ENCODE measurements around the gene EFCAB12.
"Not testable (repeated sequence)": the region's sequence is repeated elsewhere in the genome, so short reads cannot be mapped to it uniquely, and the experiment has no call there.

The EFCAB12 gene

GRCh38 chr3:129419476-129419875 lies 9.0 kb downstream of the EFCAB12 start:
- no peak for DNase-seq (ENCODE audit: low read depth)

- DNase-seq (ENCODE audit: low read depth): no peak
Measured at GRCh38 chr3:129418041-129418973, 10.1 kb downstream of the EFCAB12 start.

- DNase-seq (ENCODE audit: low read depth): no peak
Measured at GRCh38 chr3:129417326-129417725, 11.1 kb downstream of the EFCAB12 start.

DNA sequence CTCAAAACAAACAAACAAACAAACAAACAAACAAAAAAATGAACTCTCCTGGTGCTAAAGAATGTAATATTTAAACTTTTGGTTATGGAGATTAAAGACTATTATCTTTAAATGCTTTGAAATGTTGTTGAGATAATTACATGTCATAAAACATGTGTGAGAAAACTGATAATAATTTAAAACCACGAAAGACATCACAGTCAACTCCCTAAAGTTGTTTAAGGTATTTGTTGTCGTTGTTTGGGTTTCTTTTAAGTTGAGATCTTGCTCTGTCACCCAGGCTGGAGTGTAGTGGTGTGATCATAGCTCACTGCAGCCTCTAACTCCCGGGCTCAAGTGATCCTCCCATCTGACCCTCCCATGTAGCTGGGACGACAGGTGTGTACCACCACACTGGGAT lies 12.0 kb downstream of the EFCAB12 start:
- DNase-seq (ENCODE audit: low read depth): no peak

DNA sequence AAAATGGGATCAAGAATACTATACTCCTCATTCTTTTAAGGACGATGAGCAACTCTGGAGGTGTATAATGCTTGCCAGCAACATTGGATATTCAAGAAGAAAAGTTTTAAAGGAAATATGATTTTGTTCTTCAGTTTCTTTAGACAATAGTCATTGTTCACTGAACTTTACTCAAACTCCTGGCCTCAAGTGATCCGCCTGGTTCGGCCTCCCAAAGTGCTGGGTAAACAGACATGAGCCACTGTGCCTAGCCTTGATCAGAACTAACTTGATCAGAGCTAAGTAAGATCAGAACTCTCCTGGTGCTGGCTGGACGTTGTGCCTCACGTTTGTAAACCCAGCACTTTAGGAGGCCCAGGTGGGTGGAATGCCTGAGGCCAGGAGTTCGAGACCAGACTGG lies 12.6 kb downstream of the EFCAB12 start:
- DNase-seq (ENCODE audit: low read depth): no peak

- DNase-seq (ENCODE audit: low read depth): no peak
Measured at GRCh38 chr3:129415378-129415777, 13.1 kb downstream of the EFCAB12 start.

DNA sequence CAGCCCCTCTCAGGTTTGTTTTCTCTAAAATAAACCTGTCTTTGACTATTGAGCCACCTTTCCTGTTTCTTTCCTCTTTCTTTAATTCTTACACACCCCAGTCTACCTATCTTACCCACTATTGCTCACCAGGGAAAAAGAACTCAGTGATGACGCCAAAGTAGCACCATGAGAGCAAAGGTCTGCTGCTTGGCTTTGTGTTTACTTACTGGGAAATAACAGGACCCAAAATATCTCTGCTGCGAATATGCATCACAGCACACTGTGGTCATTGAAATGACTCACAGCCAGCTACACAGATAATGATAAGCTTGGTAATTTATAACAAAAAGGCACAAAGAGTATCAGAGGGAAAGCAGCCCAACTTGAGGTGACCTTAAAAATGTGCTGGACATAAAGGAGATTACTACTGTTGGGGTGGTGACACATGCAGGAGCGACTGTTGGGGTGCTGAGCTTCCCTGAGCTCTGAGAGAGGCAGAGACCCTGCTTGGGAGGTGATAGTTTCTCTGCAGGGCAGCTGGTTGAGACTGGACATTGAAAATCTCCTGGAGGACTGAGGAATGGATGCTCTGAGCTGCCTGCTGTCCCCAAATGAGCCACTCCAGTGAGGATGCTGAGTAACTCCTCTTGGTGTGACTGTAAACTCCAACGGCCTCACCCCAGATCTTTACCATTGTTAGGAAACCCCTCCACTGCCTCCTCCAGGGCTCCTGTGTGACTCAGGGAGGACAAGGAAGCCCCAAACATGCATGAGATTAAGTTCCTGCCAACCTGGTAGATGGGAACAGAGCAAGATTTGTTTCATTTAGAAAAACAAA lies 14.5 kb downstream of the EFCAB12 start:
- DNase-seq (ENCODE audit: low read depth): no peak

GRCh38 chr3:129413238-129413637 lies 15.2 kb downstream of the EFCAB12 start:
- not testable (repeated sequence) for DNase-seq (ENCODE audit: low read depth)

DNA sequence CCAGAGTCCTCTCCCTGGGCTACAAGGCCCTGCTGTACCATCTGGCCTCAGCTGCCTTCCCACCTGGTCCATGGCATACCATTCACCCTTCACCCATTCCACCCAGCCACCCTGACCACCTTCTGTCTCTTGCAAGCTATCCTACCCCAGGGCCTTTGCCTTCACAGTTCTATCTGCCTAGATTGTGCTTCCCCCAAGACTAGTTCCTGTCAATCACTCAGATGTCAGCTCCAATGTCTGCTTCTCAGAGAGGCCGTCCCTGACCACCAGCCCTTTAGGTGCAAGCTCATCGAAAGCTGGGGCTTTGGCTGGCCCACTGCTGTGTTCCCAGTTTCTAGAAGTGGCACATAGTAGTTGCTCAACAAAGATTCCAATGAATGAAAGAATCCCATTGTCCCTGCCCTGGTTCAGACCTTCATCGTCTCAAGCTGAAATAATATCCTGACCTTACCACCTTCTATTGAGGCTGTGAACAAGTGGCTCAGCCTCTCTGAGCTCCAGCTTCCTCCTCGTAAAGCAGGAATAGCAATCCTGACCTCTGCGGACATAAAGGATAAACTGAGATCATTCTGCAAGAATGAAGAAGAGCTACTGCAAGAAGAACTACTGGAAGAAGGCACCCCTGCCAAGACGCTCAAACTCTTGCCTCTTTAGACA lies 15.8 kb downstream of the EFCAB12 start:
- no peak for DNase-seq (ENCODE audit: low read depth)

DNA sequence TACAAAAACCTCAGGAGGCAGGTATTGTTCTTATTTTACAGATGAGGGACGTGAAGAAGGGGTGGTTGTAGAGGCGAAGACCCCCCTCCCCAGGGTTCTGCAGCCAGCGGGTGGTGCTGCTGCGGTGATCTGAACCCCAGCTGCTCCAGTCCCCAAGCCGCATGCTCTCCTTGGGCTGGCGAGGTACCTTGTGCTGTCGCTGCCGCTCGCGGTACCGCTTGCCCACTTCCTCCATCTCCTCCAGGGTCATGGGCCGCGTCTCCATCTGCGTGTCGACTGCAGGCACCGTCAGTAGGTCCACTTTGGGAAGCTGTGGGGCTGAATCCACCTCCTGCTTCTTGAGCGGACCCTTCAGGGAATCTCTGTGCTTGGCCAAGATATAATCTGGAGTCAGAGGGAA lies 17.5 kb downstream of the EFCAB12 start:
- no peak for DNase-seq (ENCODE audit: low read depth)

DNA sequence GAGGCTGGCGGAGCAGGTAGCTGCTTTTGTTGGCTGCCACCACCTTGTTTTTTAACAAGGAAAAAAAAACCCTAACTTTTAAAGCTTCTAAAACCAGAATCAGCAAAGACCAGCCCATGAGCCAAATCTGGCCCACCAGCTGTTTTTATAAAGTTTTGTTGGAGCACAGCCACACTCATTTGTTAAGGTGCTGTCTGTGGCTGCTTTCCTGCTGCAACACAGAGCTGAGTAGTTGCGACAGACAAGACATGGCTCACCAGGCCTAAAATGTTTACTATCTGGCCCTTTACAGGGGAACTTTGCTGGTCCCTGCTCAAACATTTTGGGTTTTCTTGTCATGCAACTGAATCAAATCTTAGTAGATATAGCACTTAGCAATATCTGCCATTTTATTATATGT lies 18.9 kb downstream of the EFCAB12 start:
- no peak for DNase-seq (ENCODE audit: low read depth)

DNA sequence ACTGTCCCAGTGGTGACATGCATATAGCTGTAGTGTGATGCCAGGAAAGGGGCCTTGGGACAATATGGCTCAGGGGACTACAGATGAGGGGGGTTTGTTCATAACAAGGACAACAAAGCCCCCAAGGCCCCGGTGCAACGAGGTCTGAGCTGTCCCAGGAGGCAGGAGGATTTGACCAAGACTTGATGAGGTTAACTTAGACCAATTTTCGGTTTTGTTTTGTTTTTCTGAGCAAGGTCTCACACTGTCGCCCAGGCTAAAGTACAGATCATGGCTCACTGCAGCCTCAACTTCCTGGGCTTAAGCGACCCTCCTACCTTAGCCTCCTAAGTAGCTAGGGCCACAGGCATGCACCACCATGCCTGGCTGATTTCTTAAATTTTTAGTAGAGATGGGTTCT lies 23.8 kb downstream of the EFCAB12 start:
- no peak for DNase-seq (ENCODE audit: low read depth)

- DNase-seq (ENCODE audit: low read depth): no peak
Measured at GRCh38 chr3:129404130-129404529, 24.3 kb downstream of the EFCAB12 start.

DNA sequence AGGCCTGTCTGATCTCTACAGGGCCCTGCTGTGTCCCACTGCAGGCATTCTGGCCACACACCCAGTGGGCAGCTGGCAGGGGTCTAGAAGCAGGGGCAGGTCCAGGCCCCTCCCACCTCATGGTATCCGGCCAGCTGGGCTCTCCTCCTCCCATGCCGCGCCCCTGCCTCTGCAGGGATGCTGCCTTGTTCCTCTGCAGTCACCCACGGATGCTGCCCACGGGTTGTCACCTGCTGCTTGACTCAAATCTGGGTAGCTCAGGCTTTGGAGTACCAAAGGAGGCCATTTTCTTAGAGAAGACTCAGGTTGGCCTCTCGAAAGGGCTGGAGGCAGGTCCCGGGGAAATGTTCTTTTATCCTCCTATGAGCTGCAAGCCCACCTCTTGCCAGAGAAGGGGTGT lies 25.0 kb downstream of the EFCAB12 start:
- no peak for DNase-seq (ENCODE audit: low read depth)

DNA sequence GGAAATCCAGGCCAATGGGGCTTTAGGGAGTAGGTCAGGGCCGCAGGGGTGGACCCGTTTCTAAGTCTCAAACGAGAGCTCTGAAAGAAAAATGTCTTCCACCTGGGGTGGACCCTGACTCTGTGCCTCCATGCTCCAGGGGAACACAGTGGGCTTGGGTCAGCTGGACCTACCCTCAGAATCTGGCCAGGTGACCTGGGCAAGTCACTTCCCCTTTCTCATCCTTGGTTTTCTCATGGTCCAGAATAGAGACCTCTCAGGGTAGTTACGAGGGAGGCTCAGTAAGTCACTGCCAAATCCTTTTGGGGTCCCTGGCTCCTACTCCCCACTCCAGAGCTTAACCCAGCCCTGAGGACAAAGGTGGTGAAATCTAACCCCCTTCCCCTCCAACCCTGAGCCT lies 25.8 kb downstream of the EFCAB12 start:
- no peak for DNase-seq (ENCODE audit: low read depth)

DNA sequence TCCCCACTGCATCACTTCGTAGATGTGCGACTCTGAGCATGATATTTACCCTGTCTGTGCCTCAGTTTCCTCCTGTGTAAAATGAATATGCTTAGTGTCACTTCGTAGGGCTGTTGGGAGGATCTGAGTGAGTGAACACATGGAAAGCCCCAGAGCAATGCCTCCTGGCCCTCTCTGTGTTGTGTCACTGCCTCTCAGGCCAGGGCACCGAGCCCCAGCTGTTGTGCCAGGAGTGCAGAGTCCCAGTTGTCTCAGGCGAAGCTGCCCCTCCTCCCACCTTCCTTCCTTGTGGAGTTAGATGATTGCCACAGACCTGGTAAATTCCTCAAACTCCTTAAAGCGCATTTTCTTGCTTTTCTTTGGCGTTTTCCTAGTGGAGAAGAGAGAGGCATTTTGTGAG lies 26.2 kb downstream of the EFCAB12 start:
- DNase-seq (ENCODE audit: low read depth): no peak

- no peak for DNase-seq (ENCODE audit: low read depth)
Measured at GRCh38 chr3:129399895-129400357, 28.5 kb downstream of the EFCAB12 start.

DNA sequence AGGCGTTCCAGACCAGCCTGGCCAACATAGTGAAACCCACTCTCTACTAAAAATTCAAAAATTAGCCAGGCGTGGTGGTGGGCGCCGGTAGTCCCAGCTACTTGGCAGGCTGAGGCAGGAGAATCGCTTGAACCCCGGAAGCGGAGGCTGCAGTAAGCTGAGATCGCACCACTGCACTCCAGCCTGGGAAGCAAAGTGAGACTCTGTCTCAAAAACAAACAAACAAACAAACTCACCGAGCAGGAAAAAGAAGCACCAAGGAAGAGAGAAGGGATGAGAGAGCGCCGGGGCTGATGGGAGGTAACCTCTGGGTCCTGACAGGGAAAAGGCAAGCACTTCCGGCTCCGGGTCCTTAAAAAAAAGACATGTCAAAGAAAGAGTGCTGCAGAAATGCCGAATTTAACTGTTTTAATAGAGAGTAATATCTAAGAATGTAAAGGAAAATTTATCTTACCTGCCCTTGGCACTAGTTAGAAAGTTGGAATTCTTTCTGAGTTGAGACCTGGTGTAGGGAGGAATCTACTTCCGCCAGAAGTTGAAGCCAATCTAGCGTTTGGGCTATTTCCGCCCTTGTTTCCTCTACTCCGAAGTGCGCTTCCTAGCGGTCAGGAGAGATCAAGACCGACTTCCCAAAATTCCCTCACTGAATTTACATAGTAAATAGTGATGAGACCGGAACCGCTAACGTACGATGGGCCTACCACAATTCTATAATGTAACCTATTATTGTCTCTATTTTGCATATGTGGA lies 29.1 kb downstream of the EFCAB12 start:
- peak; percentile 68 for DNase-seq (ENCODE audit: low read depth)

GRCh38 chr3:129398803-129399144 lies 29.7 kb downstream of the EFCAB12 start:
- DNase-seq (ENCODE audit: low read depth): no peak

GRCh38 chr3:129393760-129394564 lies 34.5 kb downstream of the EFCAB12 start:
- DNase-seq (ENCODE audit: low read depth): not testable (repeated sequence)

- no peak for DNase-seq (ENCODE audit: low read depth)
Measured at GRCh38 chr3:129393271-129393670, 35.2 kb downstream of the EFCAB12 start.

Data from T-helper 22 cell (primary cell).